H1 (cell line): ENCODE data around the gene HID1. TPM values are rescaled to one million over a fixed set of nuclear protein-coding genes. Genes with fewer than 3 reads are reported as not detected.

Experiments
- KDM4A ChIP-seq: IDR thresholded peaks from one replicate; pipeline ENCODE4 v1.7.1; 2012; ENCODE audit warnings: low read depth, mild to moderate bottlenecking, moderate library complexity, low read length, inconsistent platforms; ENCODE audit not compliant: severe bottlenecking
- polyA plus RNA-seq, 7 experiments: library from polyadenylated mRNA; depleted of rRNA in 3 of 7; stranded (reverse) in 5 of 7; unstranded in 2 of 7; fragments of >200 nt in 5 of 7; fragments of 200-250 nt in 2 of 7; gene quantifications; 1 replicate in 5 of 7; 2 replicates in 1 of 7; 4 replicates in 1 of 7; pipeline versions ENCODE4 v1.2.1 to v1.2.3, GENCODE V29; 2011 to 2013; ENCODE audit warnings: missing spikeins in 2 of 7, mixed read lengths in 2 of 7
- total RNA-seq: library from RNA; stranded (reverse); fragmentation: NEBNext Ultra II Directional; extraction: Animal tissue kit (Norgen Biotek cat#: 25700); gene quantifications from 2 replicates; pipeline ENCODE4 v1.2.1, GENCODE V29; 2021
- TF ChIP-seq, protein P1 (sequence below): IDR thresholded peaks from 2 replicates; pipeline ENCODE4 v1.6.1; 2012; ENCODE audit warnings: inconsistent platforms

HID1 gene
- total and polyA plus RNA-seq, 2 of the 8 experiments (the other 6 are each of a cell fraction or from before 2014, with no cell fraction given): 15.1 to 25.9 TPM

DNA sequence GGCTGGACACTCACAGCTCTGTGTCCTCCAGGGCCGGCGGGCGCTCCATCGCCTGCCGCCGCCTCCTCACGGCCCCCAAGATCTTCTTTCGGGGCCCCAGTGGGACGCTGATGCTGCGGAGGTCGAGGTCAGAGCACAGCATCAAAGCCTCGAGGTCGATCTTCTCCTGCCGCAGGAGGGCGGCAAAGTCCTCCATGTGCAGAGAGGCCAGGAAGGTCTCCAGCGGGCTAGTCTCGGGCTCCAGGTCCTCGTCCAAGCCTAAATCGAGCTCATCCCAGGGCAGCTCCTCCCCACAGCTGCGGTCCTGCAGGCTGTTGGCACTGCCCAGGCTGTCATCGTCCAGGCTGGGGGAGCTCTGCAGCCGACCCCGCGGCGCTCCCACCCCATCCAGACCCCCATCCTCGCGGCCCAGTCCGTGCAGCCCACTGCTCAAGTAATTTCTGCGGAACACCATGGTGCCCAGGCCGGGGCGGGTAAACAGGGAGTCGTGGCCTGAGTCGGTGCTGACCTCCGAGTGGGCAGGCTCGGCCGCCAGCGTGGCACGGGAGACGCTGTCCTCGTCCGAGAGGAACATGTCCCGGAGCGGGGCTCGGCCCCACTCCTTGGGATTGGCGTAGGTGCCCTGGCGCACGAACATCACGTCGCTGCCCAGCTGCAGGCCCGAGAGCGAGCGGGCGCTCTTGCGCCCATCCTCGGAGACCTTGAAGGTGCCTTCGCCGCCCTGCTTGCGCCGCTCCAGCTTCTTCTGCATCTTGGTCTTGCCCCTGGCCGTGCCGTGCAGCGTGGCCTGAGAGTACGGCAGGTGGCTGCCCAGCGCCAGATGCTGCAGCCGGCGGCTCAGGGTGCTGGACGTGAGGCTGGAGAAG is 52.9 kb downstream of the HID1 start (continued):
- TF ChIP-seq, protein P1, sequence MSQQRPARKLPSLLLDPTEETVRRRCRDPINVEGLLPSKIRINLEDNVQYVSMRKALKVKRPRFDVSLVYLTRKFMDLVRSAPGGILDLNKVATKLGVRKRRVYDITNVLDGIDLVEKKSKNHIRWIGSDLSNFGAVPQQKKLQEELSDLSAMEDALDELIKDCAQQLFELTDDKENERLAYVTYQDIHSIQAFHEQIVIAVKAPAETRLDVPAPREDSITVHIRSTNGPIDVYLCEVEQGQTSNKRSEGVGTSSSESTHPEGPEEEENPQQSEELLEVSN: peak; percentile 93
- no peak for TF ChIP-seq KDM4A
